Neural crest cell (in vitro differentiated cells): Measurements from ENCODE around the gene UBA5. TPM values are rescaled to one million over a fixed set of nuclear protein-coding genes. Genes with fewer than 3 reads are reported as not detected.

ENCODE experiments used
- DNase-seq: peaks from one replicate; pipeline ENCODE4 v3.0.0; 2021; ENCODE audit warnings: low read depth, mixed read lengths, low spot score
- H3K27ac Mint-ChIP-seq: one replicate; pipeline ENCODE4 v1.8.0; 2021; ENCODE audit warnings: mild to moderate bottlenecking, mixed read lengths; ENCODE audit not compliant: unreplicated experiment
- H3K27me3 Mint-ChIP-seq: 2 replicates; pipeline ENCODE4 v1.8.0; 2021; ENCODE audit warnings: low read depth, mild to moderate bottlenecking, mixed read lengths
- H3K36me3 Mint-ChIP-seq: 2 replicates; pipeline ENCODE4 v1.8.0; 2021; ENCODE audit warnings: low read depth, mild to moderate bottlenecking, mixed read lengths
- H3K4me1 Mint-ChIP-seq: 2 replicates; pipeline ENCODE4 v1.8.0; 2021; ENCODE audit warnings: mixed read lengths
- H3K4me3 Mint-ChIP-seq: one replicate; pipeline ENCODE4 v1.8.0; 2021; ENCODE audit warnings: mild to moderate bottlenecking, mixed read lengths
- H3K9me3 Mint-ChIP-seq: 2 replicates; pipeline ENCODE4 v1.8.0; 2021; ENCODE audit warnings: mixed read lengths
- CTCF ChIP-seq: fragments of 200-600 bp; sonication (generic); conservative IDR thresholded peaks from 2 replicates; pipeline ENCODE4 v1.5.0; 2021; ENCODE audit warnings: antibody characterized with exemption, mild to moderate bottlenecking
- total RNA-seq: library from RNA; stranded (reverse); gene quantifications from 2 replicates; pipeline ENCODE4 v1.2.1, GENCODE V29; 2021

Gene UBA5
- total RNA-seq, 1 donor from 2014 or later, result 49.5 TPM

GRCh38 chr3:132654190-132654589, 5.9 kb upstream of the UBA5 start:
- no peaks in the 10 kb centered on the region for H3K9me3 Mint-ChIP-seq

GRCh38 chr3:132654721-132655120, 5.4 kb upstream of the UBA5 start:
- Mint-ChIP-seq H3K4me3 (no peak overlapping the region), H3K27me3 (no peaks in the 10 kb centered on the region), H3K9me3 (no peaks in the 10 kb centered on the region), H3K27ac (no peak overlapping the region), H3K4me1 (peaks cover 14% of the 10 kb centered on the region), H3K36me3 (no peaks in the 10 kb centered on the region)
- no peak for DNase-seq
- TF ChIP-seq CTCF, result no peak

More at GRCh38 chr3:132654190-132654589, 5.9 kb upstream of the UBA5 start:
- no peak overlapping the region for H3K4me3 Mint-ChIP-seq
- DNase-seq, result no peak
- no peaks in the 10 kb centered on the region for H3K36me3 Mint-ChIP-seq
- H3K4me1 Mint-ChIP-seq, result peaks cover 12% of the 10 kb centered on the region
- TF ChIP-seq CTCF, result no peak
- no peaks in the 10 kb centered on the region for H3K27me3 Mint-ChIP-seq
- no peak overlapping the region for H3K27ac Mint-ChIP-seq

- DNase-seq, result no peak
- H3K4me1 Mint-ChIP-seq, result peaks cover 14% of the 10 kb centered on the region
- H3K27me3 Mint-ChIP-seq, result no peaks in the 10 kb centered on the region
- H3K4me3 Mint-ChIP-seq, result no peak overlapping the region
- no peak overlapping the region for H3K27ac Mint-ChIP-seq
- no peaks in the 10 kb centered on the region for H3K9me3 Mint-ChIP-seq
- no peaks in the 10 kb centered on the region for H3K36me3 Mint-ChIP-seq
- TF ChIP-seq CTCF, result no peak
These were observed 4.7 kb upstream of the UBA5 start for GRCh38 chr3:132655471-132655870.

DNA sequence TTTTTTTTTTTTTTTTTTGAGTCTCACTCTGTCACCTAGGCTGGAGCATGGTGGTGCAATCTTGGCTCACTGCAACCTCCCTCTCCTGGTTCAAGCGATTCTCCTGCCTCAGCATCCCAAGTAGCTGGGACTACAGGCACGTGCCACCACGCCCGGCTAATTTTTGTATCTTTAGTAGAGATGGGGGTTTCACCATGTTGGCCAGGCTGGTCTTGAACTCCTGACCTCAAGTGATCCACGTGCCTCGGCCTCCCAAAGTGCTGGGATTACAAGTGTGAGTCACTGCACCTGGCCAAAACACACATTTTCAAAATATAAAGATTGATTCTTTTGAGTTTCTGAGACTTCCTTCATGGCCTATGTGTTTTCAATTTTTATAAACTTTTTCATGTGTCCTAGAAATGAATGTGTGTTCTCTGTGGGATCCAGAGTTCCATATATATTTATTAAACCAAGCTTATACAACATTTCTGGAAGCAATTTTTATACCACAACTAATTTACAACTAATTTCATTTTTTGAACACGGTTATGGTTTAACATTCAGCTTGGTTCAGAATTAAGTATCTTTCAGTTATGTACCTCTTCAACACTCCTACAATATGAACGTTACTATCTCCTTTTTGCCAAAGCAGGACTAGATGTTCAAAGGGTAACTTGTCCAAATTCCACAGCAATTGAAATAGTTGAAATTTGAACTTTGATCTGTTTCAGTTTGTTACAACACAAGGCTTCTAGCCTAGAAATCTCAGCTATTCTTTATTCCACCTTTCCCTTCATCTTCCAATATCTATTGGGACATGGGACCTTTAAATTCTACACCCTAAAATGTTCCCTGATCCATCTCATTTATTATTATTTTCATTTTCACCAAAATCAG, 2.0 kb upstream of the UBA5 start:
- Mint-ChIP-seq H3K27me3 (no peaks in the 10 kb centered on the region), H3K4me3 (peak overlapping the region; percentile 98), H3K27ac (no peak overlapping the region), H3K4me1 (peaks cover 28% of the 10 kb centered on the region), H3K36me3 (no peaks in the 10 kb centered on the region), H3K9me3 (no peaks in the 10 kb centered on the region)
- no peak for DNase-seq
- no peak for TF ChIP-seq CTCF

DNA sequence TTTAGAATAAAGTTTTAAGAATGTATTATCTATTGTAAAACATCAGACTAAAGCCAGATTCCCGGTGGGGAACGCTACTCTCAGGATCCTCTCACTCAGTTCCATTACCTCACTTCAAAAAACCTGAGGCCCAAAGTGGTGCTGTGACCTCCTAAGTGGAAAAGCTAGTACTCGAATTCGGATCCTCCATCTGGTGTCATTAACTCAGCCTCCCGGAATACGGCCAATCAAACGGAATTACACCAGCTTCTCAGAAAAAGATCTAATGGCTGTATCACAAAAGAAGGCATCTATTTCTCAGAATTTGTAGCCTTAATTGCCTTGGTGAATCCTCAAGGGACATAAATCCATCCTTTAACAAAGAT, 1.1 kb upstream of the UBA5 start:
- Mint-ChIP-seq H3K27ac (no peak overlapping the region), H3K9me3 (no peaks in the 10 kb centered on the region), H3K4me3 (peak overlapping the region; percentile 98), H3K36me3 (no peaks in the 10 kb centered on the region), H3K27me3 (no peaks in the 10 kb centered on the region), H3K4me1 (peaks cover 33% of the 10 kb centered on the region)
- DNase-seq, result no peak
- no peak for TF ChIP-seq CTCF
